ENCODE results near the gene PINLYP. TPM values are rescaled to one million over a fixed set of nuclear protein-coding genes. Genes with fewer than 3 reads are reported as not detected.
A peak's percentile ranks its signal among the peaks of the same experiment; 100 is the strongest.

PINLYP gene
- total RNA-seq (2022) (0.30 TPM in 1 of 2 replicates, not detected in the other), Bru-seq, nascent RNA (not detected), BruChase-seq, experiment 1, labeled RNA remaining after a 2-hour chase (percentile 16 among the genes with signal in this experiment), BruChase-seq, experiment 2, labeled RNA remaining after a 6-hour chase (not detected)
- long read RNA-seq, partial matches to known transcripts = 0 of 1 reads
- long read RNA-seq, other reads (novel, unspliced or antisense) = 1 of 1 reads

DNA sequence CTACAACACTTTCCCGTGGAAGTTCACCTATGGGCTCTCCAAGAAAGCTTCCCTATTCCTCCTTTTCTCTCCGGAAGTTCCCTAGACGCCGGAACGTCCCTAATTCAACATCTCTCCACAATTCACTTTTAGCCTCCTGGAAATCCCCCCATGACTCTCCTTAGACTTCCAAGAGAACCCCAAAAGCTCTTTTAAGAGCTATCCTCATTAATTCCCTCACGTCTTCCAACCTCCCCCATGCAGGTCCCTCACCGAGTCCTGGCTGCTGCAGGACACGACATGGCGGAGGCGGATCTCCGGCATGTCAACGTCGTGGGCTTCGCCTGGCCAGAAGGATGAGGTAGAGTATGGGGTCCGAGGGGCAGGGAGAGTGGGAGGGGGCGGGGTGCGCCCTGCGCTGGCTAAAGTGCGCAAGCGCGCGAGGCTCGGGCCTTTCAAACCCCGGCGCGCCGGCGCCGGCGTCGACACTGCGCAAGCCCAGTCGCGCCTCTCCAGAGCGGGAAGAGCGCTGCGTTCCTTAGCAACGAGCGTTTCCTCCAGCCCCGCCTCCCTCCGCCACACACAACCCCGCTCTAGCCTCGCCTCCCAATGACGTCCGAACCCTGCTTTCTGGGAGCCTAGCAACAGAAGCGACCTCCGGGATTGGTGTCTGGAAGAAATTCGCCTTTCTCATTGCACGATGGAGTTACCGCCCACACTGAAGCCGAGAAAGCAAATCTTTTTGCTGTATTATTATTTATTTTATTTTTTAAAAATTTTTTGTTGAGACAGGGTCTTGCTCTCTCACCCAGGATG, at the start of gene PINLYP, which contains the start of gene XRCC1:
PINLYP (plus strand) TSS at position 646 of the 795 bp plus-strand sequence. CDS start 1,391 bp downstream, outside the sequence.
XRCC1 (minus strand) TSS at position 372 of the 795 bp plus-strand sequence; CDS start at position 303, 69 bp downstream.
- Histone ChIP-seq H3K9me3 (no peaks in the 10 kb centered on the region), H3K4me1 (no peaks in the 10 kb centered on the region), H3K36me3 (ENCODE audit: control insufficient read depth, insufficient read depth, low read length) (no peaks in the 10 kb centered on the region), H3K4me3 (ENCODE audit: low read depth, low read length) (peak within 1 kb of the TSS; percentile 92), H3K27me3 (replicated peaks; ENCODE audit: control insufficient read depth, insufficient read depth, low read length) (no peaks in the 10 kb centered on the region)
- BruUV-seq (replicated peaks) = no TSS peak
- no peak for TF ChIP-seq CTCF (IDR thresholded peaks at IDR 0.05; ENCODE audit: insufficient read depth in 1 of 2, low read depth in 1 of 2, low read length in 1 of 2, severe bottlenecking in 1 of 2, unreplicated experiment in 1 of 2)
- H3K4me1 Mint-ChIP-seq (ENCODE audit: low read depth, unreplicated experiment) = no peaks in the 10 kb centered on the region
- no peaks in the 10 kb centered on the region for H3K9me3 Mint-ChIP-seq (ENCODE audit: unreplicated experiment)
- H3K36me3 Mint-ChIP-seq (ENCODE audit: insufficient read depth, unreplicated experiment) = peaks cover 7% of the 10 kb centered on the region
- H3K27ac Mint-ChIP-seq (ENCODE audit: unreplicated experiment) = peak within 1 kb of the TSS; percentile 96
- intact Hi-C loops (cut with micrococcal nuclease; ENCODE audit: unreplicated experiment) = loop anchor here (1.0 kb wide), 1 partner anchor 21 kb away; the partner anchor contains the start of genes IRGQ and ZNF576
- H3K4me3 Mint-ChIP-seq (ENCODE audit: unreplicated experiment) = peak within 1 kb of the TSS; percentile 95
- POLR2A ChIA-PET = interaction anchor here (0.5 to 2.1 kb wide), 4 partner anchors 21 to 149 kb away, joined by 3 to 12 read pairs (median 3); partner anchors contain the start of genes IRGQ and ZNF576
- H3K27me3 Mint-ChIP-seq (ENCODE audit: insufficient read depth, unreplicated experiment) = peaks cover 10% of the 10 kb centered on the region
- CTCF ChIA-PET = interaction anchor here (1.0 to 1.4 kb wide), 3 partner anchors 19 to 21 kb away, joined by 4 to 6 read pairs (median 5); partner anchors contain the start of gene ZNF576
- DNase-seq = peak; percentile 96 to 97

DNA sequence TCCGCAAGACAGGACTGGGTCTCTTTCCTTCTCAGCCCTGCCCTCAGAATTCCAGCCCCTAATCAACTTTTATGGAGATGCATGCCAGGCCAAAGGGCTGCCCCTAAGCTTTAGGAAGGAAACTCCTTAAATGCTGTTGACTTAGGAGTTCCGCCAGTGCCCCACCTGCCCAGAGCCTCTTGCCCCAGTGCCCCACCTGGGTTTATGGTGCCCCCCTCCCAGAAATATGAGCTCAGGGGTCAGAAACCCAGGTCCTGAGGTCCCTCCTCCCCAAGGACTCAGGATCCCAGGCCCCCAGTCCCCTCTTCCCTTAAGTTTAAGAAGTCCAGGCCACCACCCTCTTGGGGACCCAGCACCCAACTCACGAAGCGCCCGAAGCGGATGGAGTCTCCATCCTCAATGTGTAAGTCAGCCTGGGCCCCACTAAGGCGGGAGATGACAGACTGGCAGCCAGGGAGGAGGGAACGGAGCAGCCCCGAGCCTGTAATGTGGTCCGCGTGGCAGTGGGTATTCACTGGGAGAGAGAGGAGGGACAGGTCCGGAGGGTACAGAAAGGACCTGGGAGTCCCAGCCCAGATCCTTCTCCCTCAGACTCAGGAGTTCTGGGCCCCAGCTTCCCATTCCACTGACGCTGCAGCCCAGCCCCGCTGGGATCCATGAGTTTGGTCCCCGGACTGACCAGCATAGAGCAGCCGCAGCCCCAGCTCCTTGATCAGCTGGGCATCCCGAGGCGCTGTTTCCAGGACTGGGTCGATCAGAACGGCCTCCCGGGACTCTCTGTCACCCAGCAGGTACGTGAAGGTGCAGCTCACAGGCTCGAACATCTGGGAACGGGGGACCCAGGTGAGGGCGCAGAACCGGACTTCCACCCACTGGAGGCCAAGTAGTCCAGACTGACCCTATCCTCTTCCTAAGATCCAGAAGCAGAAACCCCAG, 49.5 kb upstream of the PINLYP start:
- no peaks in the 10 kb centered on the region for H3K27me3 Mint-ChIP-seq (ENCODE audit: insufficient read depth, unreplicated experiment)
- H3K4me3 Mint-ChIP-seq (ENCODE audit: unreplicated experiment) = peak overlapping the region; percentile 98
- ChIA-PET POLR2A (no interaction called here), CTCF (interaction anchor here (0.6 to 2.2 kb wide), 5 partner anchors 22 to 93 kb away, joined by 3 to 9 read pairs (median 5); partner anchors contain the start of gene PHLDB3)
- no peaks in the 10 kb centered on the region; the same call in 1 of the 2 replicates for H3K36me3 ChIP-seq (ENCODE audit: control insufficient read depth, insufficient read depth, low read length)
- H3K4me3 ChIP-seq (ENCODE audit: low read depth, low read length) = peak overlapping the region; percentile 85
- H3K9me3 ChIP-seq = no peaks in the 10 kb centered on the region
- H3K36me3 Mint-ChIP-seq (ENCODE audit: insufficient read depth, unreplicated experiment) = peaks cover 18% of the 10 kb centered on the region
- no peaks in the 10 kb centered on the region for H3K9me3 Mint-ChIP-seq (ENCODE audit: unreplicated experiment)
- peak overlapping the region; percentile 93 for H3K27ac Mint-ChIP-seq (ENCODE audit: unreplicated experiment)
- DNase-seq = peak; percentile 37 to 54
- H3K4me1 ChIP-seq = peaks cover 15% of the 10 kb centered on the region
- intact Hi-C loops (cut with micrococcal nuclease; ENCODE audit: unreplicated experiment) = loop anchor here (1.0 to 5.0 kb wide), 2 partner anchors 7 to 64 kb away; partner anchors contain the start of gene ZNF575
- peaks cover 22% of the 10 kb centered on the region for H3K4me1 Mint-ChIP-seq (ENCODE audit: low read depth, unreplicated experiment)
- no peak for TF ChIP-seq CTCF (IDR thresholded peaks at IDR 0.05; ENCODE audit: insufficient read depth in 1 of 2, low read depth in 1 of 2, low read length in 1 of 2, severe bottlenecking in 1 of 2, unreplicated experiment in 1 of 2)
- BruUV-seq (replicated peaks) = TSS peak; percentile 43
- no peaks in the 10 kb centered on the region for H3K27me3 ChIP-seq (replicated peaks; ENCODE audit: control insufficient read depth, insufficient read depth, low read length)

Data from Caco-2 (cell line).